HG03139 (cell line): ENCODE data around the gene CAMK2G.

Source experiments
- ATAC-seq: cut with Tn5 transposase; IDR thresholded peaks from one replicate; pipeline ENCODE4 v1.9.1; 2021; ENCODE audit not compliant: unreplicated experiment

Gene CAMK2G

DNA sequence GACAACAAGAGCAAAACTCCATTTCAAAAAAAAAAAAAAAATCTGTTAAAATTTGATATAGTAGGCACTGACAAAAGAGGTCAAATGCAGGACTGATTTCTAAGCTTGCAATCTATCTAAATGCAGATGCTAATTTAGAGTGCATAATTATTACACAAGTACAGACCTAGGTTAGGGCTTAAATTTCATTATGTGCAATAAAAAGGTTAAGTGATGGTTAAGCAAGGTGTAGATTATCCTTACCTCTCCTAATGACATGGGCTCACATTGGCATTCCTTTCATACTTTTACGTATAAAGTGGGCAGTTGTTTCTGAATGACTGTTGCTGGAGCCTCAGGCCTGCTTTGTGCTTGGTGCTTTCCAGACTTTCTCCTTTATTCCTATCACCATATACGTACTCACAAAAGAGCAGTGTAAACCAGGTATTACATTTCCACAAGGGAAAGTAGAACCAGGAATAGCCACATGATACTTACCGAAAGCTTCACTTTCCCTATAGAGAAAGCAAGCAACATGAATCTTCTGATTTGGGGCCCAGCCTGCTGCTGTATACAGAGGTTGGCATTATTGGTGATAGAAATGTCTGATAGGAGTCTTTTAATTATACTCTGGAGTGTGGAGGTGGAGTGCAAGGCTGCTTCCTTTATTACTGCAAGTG, 94.7 kb downstream of the CAMK2G start:
- ATAC-seq, result no peak

DNA sequence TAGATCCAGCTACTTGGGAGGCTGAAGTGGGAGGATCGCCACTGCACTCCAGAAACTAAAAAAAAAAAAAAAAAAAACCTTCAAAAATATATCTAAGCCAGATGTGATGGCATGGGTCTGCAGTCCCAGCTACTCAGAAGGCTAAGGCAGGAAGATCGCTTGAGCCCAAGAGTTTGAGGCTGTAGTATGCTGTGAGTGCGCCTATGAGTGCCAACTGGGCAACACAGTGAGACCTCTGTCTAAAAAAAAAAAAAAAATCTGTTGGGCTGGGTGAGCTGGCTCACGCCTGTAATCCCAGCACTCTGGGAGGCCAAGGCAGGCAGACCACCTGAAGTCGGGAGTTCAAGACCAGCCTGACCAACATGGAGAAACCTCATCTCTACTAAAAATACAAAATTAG, 95.3 kb downstream of the CAMK2G start:
- no peak for ATAC-seq

DNA sequence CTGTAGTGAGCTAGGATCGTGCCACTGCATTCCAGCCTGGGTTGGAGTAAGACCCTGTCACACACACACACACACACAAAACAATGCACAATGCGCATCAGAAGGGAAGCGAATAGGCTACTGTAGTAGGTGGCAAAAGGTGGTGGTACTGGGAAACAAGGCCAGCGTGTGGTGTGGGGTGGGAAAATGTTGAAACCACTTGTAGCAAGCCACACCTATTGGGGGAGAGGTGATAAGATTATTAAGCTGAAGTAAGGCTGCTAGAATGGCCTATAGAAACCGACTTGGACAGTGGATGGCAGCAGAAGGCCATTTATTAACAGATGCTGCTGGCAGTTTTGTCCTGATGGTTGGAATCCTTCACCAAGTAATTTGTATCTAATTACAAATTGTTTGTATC, 99.7 kb downstream of the CAMK2G start:
- ATAC-seq, result no peak

DNA sequence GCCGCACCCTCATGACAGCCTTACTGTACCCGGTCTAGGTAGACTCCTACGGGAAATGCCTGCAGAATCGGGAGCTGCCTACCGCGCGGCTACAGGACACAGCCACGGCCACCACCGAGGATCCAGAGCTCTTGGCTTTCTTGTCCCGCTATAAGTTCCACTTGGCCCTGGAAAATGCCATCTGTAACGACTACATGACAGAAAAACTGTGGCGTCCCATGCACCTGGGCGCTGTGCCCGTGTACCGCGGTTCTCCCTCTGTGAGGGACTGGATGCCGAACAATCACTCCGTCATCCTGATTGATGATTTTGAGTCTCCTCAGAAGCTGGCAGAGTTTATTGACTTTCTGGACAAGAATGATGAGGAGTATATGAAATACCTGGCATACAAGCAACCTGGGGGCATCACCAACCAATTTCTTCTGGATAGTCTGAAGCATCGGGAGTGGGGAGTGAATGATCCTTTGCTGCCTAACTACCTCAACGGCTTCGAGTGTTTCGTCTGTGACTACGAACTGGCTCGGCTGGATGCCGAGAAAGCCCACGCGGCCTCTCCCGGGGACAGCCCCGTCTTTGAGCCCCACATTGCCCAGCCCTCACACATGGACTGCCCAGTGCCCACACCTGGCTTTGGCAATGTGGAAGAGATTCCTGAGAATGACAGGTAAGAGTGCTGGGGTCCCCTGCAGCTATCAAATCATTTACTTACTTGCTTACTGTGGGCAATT, 101.0 kb downstream of the CAMK2G start:
- no peak for ATAC-seq

DNA sequence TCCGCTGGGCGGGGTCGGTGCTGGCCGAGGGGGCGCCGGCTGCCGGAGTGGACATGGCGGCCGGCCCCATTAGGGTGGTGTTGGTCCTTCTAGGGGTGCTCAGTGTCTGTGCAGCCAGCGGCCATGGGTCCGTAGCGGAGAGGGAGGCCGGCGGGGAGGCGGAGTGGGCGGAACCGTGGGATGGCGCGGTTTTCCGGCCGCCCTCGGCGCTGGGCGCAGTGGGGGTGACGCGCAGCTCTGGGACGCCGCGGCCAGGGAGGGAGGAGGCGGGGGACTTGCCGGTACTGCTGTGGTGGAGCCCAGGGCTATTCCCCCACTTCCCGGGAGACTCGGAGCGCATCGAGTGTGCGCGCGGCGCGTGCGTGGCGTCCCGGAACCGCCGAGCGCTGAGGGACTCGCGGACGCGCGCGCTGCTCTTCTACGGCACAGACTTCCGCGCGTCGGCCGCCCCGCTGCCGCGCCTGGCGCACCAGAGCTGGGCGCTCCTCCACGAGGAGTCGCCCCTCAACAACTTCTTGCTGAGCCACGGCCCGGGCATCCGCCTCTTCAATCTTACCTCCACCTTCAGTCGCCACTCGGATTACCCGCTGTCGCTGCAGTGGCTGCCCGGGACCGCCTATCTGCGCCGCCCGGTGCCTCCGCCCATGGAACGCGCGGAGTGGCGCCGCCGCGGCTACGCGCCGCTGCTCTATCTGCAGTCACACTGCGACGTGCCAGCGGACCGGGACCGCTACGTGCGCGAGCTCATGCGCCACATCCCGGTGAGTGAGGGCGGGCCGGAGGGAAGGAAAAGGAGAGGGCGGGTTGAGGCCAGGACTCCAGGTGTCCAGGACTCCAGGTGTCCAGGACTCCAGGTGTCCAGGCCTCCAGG, 101.8 kb downstream of the CAMK2G start:
- peak; percentile 60 for ATAC-seq

DNA sequence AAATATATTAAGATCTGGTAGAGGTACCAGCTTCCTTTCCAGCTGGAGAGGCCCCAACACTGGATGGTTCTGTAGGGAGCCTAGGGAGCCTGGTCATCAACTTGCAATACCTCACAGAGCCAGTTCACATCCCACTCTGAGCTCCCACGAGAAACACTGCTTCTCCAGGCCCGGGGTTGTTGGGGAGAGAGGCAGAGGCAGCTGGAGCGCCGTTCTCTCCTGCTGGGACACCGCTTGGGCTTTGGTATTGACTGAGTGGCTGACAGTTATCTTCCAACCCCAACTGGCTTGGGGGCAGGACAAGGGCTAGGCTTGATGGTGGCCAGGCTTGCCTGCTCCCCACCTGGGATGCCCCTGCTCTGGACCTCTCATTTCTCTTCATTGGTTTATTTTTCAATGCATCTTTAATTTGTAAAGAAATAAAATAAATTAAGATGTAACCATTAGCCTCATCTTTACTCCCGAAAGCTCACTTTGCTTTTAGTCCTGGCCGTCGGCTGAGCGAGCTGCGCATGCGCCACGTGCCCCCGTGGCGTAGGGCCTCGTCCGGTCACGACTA, 102.6 kb downstream of the CAMK2G start:
- peak; percentile 26 for ATAC-seq

DNA sequence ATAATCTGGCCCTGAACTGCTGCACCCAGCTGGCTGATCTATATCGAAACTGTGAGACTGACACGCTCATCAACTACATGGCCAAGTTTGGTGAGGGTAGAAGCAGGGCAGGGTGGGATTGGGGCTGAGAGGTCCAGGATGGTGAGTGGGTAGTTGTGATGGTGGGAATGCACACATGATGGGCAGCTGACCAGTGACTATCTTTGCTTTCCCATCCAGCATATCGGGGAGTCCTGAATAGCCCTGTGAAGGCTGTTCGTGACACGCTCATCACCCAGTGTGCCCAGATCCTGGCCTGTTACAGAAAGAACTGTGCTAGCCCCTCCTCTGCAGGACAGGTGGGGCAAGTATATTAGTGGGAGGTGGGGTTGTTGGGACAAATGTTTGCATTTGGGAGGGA, 105.0 kb downstream of the CAMK2G start:
- no peak for ATAC-seq

DNA sequence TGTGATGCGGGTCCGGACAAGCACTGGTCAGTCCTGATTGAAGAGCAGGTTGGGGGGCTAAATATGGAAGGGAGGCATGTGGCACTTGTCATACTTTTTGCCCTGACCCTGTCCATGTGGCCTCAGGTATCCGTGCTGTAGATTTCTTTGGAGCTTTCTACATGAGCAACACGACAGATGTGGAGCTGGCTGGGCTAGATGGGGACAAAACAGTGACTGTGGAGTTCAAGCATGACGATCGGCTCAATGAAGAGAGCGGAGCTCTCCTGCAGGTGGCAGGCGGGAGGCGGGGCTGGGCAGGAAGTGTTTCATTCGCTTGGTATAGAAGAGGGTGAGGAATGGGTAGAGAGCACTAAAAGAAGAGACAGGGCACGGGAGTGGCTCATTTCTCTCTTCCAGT, 105.5 kb downstream of the CAMK2G start:
- no peak for ATAC-seq

DNA sequence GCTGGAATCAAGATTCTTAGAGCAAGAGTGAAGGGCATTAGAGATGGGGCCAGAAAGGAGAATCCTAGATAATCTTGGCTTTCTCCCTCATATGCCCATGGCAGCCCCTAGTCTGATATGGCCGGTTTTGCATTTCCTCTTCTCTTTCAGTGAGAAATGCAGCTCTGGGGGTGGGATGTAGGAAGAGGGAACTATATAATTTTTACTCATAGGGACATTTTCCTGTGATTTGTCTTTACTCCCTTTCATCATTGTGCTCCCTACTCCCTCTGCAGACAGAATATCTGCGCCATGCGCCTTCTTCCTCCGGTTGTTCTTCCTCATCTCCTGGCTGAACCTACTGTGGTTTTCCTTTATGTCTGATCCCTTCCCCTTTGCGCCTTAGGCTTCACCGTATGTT, 109.3 kb downstream of the CAMK2G start:
- no peak for ATAC-seq

DNA sequence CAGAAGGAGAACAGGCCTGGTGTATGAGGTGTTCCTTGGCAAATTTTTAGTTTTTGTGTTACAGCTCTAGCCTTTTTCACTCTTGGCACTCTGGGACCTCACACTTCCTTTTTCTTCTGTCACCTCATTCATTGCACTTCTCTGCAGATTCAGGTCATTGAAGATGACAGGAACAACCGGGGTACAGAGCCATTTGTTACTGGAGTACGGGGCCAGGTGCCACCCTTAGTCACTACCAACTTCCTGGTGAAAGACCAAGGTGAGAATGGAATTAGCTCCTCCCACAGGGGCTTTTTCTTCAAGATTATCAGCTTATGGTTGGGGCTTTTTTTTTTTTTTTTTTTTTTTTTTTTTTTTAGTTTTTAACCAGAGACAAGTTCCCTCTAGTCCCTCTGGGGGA, 111.0 kb downstream of the CAMK2G start:
- no peak for ATAC-seq

DNA sequence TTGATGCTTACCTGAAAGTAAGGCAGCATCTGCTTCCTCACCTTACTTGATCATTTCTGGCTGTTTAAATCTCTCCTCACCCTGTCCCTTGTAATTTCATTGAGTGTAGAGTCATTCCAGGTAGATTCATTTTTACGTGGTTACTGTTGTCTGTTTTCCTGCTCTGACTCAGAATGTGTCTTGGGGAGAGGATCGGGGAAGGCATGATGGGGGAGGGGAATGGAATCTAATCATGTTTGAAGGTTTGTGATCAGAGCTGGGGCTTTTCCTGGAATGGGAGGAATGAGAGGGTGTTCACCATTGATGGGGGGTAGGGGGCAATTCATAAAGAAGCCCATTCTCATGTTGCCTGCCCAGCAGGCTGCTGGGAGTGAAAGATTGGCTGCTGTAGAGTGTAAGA, 111.4 kb downstream of the CAMK2G start:
- no peak for ATAC-seq
